ENCODE results near the gene P2RY2.

- TF ChIP-seq GATA1 (IDR thresholded peaks at IDR 0.05; ENCODE audit: low read depth, low read length) (no peak), POLR2A (IDR thresholded peaks at IDR 0.05; ENCODE audit: low read length) (no peak)
Measured at GRCh38 chr11:73252577-73253191, 34.6 kb downstream of the P2RY2 start.

Measured in erythroblast (primary cell).